SW 1271 (cell line): ENCODE results near the gene PLEKHA5.
"Not testable (repeated sequence)": the region's sequence is repeated elsewhere in the genome, so short reads cannot be mapped to it uniquely, and the experiment has no call there.

Source experiments
- DNase-seq, 2 experiments: peaks; one replicate each; lab custom pipeline; 2025; lab: John Stamatoyannopoulos, UW

The PLEKHA5 gene, protein sequence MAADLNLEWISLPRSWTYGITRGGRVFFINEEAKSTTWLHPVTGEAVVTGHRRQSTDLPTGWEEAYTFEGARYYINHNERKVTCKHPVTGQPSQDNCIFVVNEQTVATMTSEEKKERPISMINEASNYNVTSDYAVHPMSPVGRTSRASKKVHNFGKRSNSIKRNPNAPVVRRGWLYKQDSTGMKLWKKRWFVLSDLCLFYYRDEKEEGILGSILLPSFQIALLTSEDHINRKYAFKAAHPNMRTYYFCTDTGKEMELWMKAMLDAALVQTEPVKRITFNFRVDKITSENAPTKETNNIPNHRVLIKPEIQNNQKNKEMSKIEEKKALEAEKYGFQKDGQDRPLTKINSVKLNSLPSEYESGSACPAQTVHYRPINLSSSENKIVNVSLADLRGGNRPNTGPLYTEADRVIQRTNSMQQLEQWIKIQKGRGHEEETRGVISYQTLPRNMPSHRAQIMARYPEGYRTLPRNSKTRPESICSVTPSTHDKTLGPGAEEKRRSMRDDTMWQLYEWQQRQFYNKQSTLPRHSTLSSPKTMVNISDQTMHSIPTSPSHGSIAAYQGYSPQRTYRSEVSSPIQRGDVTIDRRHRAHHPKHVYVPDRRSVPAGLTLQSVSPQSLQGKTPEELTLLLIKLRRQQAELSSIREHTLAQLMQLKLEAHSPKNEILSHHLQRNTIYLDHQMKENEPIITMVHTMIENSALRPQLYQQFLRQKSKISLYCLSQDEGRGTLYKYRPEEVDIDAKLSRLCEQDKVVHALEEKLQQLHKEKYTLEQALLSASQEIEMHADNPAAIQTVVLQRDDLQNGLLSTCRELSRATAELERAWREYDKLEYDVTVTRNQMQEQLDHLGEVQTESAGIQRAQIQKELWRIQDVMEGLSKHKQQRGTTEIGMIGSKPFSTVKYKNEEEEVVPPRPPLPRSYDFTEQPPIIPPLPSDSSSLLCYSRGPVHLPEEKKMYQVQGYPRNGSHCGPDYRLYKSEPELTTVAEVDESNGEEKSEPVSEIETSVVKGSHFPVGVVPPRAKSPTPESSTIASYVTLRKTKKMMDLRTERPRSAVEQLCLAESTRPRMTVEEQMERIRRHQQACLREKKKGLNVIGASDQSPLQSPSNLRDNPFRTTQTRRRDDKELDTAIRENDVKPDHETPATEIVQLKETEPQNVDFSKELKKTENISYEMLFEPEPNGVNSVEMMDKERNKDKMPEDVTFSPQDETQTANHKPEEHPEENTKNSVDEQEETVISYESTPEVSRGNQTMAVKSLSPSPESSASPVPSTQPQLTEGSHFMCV

DNA sequence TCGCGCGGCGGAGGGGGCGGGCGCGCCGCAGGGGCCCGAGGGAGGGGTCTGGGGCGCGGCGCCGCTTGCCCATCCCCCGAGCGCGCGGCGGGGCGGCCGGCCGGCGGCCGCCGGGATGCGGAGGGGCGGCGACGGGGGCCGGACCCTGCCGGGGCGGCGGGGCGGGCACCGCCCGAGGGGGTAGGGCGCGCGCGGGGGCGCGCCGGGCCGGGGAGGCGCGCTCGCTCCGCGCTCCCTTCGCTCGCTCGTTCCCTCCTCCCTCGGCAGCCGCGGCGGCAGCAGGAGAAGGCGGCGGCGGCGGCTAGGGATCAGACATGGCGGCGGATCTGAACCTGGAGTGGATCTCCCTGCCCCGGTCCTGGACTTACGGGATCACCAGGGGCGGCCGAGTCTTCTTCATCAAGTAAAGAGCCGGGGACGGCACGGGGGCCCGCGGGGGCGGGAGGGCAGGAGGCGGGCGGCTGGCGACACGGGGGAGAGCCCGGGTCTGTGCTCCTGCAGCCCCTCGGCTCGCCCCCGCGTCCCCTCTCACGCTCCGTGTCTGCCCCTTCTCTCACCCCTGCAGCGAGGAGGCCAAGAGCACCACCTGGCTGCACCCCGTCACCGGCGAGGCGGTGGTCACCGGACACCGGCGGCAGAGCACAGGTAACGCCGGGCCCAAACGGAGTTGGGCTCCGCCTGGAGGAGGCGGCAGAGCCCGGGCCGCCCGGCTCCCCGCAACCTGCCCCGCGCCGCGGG lies at the start of gene PLEKHA5:
Gene PLEKHA5 (plus strand): TSS at position 248 of the 738 bp plus-strand sequence. CDS start 67 bp downstream, at position 315.
- peak; percentile 43 to 68 for DNase-seq

DNA sequence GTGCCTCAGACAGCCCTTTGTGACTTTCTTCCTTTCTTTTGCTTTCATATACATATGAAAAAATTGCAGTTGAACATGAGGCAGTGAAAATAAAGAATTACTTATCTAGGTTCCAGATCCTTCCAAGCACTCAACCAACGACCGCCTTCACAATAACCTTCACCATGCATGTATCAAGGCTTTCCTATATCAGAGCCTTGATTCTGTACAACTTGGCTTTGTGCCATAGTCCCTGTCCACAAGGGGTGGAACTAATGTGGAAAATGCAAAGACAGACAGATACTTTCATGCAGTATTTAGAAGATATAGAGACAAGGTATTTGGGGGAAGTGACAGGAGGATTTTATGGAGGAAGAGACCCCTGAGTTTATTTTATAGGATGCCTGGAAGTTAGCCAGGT lies 48.6 kb upstream of the PLEKHA5 start:
- no peak for DNase-seq

GRCh38 chr12:19082365-19082911 lies 47.1 kb upstream of the PLEKHA5 start:
- DNase-seq = no peak

GRCh38 chr12:19084547-19084946 lies 45.0 kb upstream of the PLEKHA5 start:
- no peak for DNase-seq

DNA sequence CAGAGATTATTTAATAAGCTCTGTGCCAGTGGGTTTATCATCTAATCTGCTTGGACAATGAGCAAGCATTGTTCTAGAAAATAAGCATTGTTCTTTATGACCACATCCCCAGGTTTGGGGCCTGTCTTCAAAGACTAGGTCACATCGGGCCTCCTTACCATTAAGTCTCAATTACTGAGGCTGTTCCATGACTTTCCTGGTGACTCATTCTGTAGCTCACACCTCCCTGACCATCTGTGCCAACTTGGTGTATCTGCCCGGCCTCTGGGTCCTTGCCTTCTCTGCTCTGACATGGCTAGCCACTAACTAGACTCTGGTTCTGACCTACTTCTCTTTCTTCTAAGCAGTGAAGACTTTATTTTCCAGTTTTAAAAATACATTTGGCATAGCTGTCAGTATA lies 44.4 kb upstream of the PLEKHA5 start:
- DNase-seq = no peak

DNA sequence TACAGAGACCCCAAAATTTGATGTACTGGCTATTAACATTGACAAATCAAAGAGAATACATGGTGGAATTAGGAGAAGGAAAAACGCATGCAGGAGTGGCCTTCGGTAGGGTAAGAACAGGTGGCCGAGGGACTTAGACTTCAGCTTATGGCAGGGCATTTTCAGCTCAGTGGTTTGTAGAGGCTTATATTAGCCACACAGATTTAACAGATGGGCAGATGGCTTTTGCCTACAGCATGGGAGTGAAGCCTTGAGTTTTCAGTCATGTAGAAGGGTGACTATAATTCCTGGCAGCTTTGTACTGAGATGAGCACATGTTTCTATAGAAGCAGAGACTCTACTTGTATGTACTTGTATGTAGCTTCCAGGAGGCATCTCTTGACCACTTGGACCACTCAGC lies 40.9 kb upstream of the PLEKHA5 start:
- no peak for DNase-seq

- DNase-seq = not testable (repeated sequence)
Measured at GRCh38 chr12:19092482-19092881, 37.1 kb upstream of the PLEKHA5 start.

DNA sequence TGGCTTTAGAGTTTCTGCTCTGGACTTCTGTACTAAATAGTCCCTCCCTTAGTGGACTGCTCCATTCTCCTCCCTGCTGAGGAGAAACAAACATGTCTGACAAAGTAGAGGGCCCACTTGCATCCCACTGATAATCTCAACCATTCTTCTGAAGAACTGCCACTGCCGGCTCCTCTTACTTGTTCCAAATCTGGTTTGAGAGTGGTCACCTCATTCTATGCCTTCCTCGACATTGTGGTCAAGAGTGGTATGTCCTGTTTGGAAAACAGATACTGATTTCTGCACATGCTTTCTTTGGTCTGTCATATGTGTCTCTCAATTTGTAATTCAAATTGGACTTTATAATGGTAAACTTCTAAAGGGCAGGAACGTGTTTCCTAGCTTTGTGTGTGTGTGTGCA lies 36.3 kb upstream of the PLEKHA5 start:
- DNase-seq = no peak

DNA sequence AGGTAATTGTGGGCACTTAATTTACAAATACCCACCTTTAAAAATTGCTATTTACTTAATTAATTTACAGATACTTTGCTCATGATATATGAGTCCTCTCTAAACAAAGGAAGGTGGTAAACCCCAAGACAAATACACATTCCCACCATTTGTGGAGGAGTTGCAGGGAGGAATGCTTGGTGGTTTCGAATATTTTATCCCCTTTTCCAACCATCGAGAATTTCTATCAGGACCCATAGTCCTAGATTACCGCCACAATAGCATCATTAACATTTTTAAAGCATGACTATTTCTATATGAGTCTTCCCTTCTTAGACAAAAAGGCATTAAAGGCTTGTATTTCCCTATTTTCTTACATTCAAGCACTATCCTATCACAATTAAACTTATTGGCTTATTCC lies 34.2 kb upstream of the PLEKHA5 start:
- DNase-seq = no peak

DNA sequence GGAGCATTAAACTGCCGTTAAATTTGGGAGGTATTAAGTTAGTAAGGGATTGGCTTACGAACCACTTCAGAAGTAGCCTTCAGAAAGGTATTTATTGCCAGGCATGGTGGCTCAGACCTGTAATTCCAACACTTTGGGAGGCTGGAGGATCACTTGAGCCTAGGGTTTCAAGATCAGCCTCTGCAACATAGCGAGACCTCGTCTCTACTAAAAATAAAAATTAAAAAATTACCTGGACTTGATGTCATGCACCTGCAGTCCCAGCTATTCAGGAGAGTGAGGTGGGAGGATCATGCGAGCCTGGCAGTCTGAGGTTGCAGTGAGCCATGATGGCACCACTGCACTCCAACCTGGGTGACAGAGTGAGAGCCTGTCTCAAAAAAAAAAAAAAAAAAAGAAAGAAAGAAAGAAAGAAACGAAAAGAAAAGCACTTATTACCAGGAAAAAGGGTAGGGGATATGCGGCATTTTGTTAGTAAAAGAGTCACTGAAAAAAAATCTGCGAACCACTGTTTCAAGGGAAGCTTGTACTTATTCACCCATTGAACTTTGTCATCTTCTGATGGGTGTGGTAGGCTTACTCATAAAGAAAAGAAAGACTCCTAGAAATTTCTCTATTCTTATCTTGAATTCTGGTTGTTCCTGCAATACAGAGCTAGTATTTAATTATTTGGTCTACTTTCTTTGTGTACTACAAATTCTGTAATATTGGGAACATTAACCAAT lies 33.6 kb upstream of the PLEKHA5 start:
- no peak for DNase-seq

DNA sequence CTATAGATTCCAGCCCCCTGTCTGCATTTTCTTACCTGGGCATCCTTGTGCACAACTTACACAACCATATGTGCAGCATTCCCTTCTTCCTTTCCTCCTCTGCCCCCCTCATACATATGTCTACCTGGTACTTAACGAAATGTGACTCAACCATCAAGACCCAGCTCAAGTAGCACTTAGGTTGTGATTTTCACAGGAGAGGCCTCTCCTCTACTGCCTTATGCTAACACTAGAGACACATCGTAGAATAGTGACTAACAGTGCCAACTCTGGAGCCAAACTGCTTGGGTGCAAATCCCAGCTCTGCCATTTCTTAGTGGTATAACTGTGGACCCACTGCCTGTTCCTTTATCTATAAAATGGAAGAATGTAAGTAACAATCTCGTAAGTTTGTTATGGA lies 24.1 kb upstream of the PLEKHA5 start:
- DNase-seq = no peak

- DNase-seq = no peak
Measured at GRCh38 chr12:19107750-19108149, 21.8 kb upstream of the PLEKHA5 start.

- DNase-seq = no peak
Measured at GRCh38 chr12:19110221-19110940, 19.2 kb upstream of the PLEKHA5 start.

GRCh38 chr12:19113464-19113863 lies 16.1 kb upstream of the PLEKHA5 start:
- DNase-seq = no peak

GRCh38 chr12:19115285-19115684 lies 14.2 kb upstream of the PLEKHA5 start:
- no peak for DNase-seq

DNA sequence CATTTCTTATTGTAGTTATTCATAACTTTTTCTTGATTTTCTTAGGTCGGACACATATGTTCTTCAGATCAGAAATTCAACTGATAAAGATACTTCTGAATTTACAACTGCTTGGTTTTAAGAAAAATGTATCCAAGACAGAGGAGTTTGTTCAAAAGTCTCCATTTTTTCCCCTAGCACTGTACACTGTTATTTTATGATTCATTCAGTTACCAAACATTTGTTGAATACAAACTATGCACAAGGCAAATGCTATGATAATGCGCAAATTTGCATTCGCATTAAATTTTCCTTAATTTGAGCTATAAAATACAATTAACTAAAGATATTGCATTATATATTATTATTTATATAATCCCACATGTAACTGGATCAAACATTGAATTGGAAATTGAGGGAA lies 10.1 kb upstream of the PLEKHA5 start:
- DNase-seq = no peak

GRCh38 chr12:19120795-19121194 lies 8.7 kb upstream of the PLEKHA5 start:
- DNase-seq = no peak

- no peak for DNase-seq
Measured at GRCh38 chr12:19121449-19122018, 8.0 kb upstream of the PLEKHA5 start.

- DNase-seq = no peak
Measured at GRCh38 chr12:19125325-19125724, 4.2 kb upstream of the PLEKHA5 start.

GRCh38 chr12:19127270-19127669 lies 2.3 kb upstream of the PLEKHA5 start:
- no peak for DNase-seq
